Endodermal cell (in vitro differentiated cells): ENCODE data around the gene PLD5. TPM values are rescaled to one million over a fixed set of nuclear protein-coding genes. Genes with fewer than 3 reads are reported as not detected.

ENCODE experiments used
- DNase-seq: peaks from one replicate; pipeline ENCODE4 v3.0.0-alpha.2; 2017
- H3K27ac ChIP-seq: 2 replicates; pipeline ENCODE4 v1.5.1; 2013; ENCODE audit warnings: mild to moderate bottlenecking, low read depth, low read length, moderate library complexity
- H3K27me3 ChIP-seq: 2 replicates; pipeline ENCODE4 v1.6.1; 2013; ENCODE audit warnings: mild to moderate bottlenecking, low read length, moderate library complexity; ENCODE audit not compliant: insufficient read depth, control insufficient read depth, poor library complexity, severe bottlenecking
- H3K36me3 ChIP-seq: 2 replicates; pipeline ENCODE4 v1.7.0; 2013; ENCODE audit warnings: mild to moderate bottlenecking, low read length, moderate library complexity; ENCODE audit not compliant: control insufficient read depth, insufficient read depth
- H3K4me1 ChIP-seq: one replicate; pipeline ENCODE4 v1.7.0; 2013; ENCODE audit warnings: low read length; ENCODE audit not compliant: control insufficient read depth, insufficient read depth
- H3K4me3 ChIP-seq: 2 replicates; pipeline ENCODE4 v1.5.1; 2013; ENCODE audit warnings: mild to moderate bottlenecking, low read length, moderate library complexity
- H3K9ac ChIP-seq: 2 replicates; pipeline ENCODE4 v1.6.1; 2013; ENCODE audit warnings: mild to moderate bottlenecking, low read length, moderate library complexity; ENCODE audit not compliant: poor library complexity, severe bottlenecking; ENCODE audit errors: extremely low read depth
- H3K9me3 ChIP-seq: 2 replicates; pipeline ENCODE4 v1.6.1; 2013; ENCODE audit warnings: mild to moderate bottlenecking, low read length, moderate library complexity; ENCODE audit not compliant: control insufficient read depth
- H3K27ac Mint-ChIP-seq: 2 replicates; pipeline ENCODE4 v1.8.0; 2020; ENCODE audit warnings: mixed read lengths
- H3K27me3 Mint-ChIP-seq: 2 replicates; pipeline ENCODE4 v1.8.0; 2021; ENCODE audit warnings: mild to moderate bottlenecking, mixed read lengths; ENCODE audit not compliant: insufficient read depth
- H3K36me3 Mint-ChIP-seq: 2 replicates; pipeline ENCODE4 v1.8.0; 2020; ENCODE audit warnings: low read depth, mixed read lengths
- H3K4me1 Mint-ChIP-seq: 2 replicates; pipeline ENCODE4 v1.8.0; 2020; ENCODE audit warnings: mixed read lengths
- H3K4me3 Mint-ChIP-seq: 2 replicates; pipeline ENCODE4 v1.8.0; 2020; ENCODE audit warnings: mild to moderate bottlenecking, moderate library complexity, mixed read lengths
- H3K9me3 Mint-ChIP-seq: 2 replicates; pipeline ENCODE4 v1.8.0; 2020; ENCODE audit warnings: mild to moderate bottlenecking, mixed read lengths
- WGBS, 2 experiments: methylation state at CpG; one replicate each; pipeline versions ENCODE4 v1.1.5 to v1.1.7; 2013; ENCODE audit warnings: missing lambda C conversion rate in 2 of 2, mixed read lengths in 1 of 2; ENCODE audit not compliant: insufficient coverage in 1 of 2, insufficient read length in 1 of 2; 5-methylcytosine and 5-hydroxymethylcytosine counted together
- total RNA-seq, 2 donors: library from RNA; stranded (reverse); fragmentation: NEBNext Ultra II Directional in 1 of 2; extraction: Animal tissue kit (Norgen Biotek cat#: 25700) in 1 of 2; gene quantifications; 2 replicates in 1 of 2; 3 replicates in 1 of 2; pipeline ENCODE4 v1.2.1, GENCODE V29; 2021
- TF ChIP-seq, protein P1 (sequence below): fragments of 200-600 bp; sonication (generic); conservative IDR thresholded peaks from 2 replicates; pipeline ENCODE4 v1.5.0; 2021; ENCODE audit warnings: antibody characterized with exemption, mild to moderate bottlenecking

The PLD5 gene
- total RNA-seq, 2 donors from 2014 or later: 0.66 to 2.7 TPM

- Histone ChIP-seq H3K36me3 (no peaks in the 10 kb centered on the region), H3K9ac (no peak overlapping the region), H3K27me3 (peaks cover 40% of the 10 kb centered on the region), H3K27ac (no peak overlapping the region), H3K4me3 (peak overlapping the region; percentile 87), H3K9me3 (no peaks in the 10 kb centered on the region), H3K4me1 (peaks cover 5% of the 10 kb centered on the region)
- 76 to 77% methylated on average over 6 of the region's 6 CpGs for WGBS, 2 experiments
- Mint-ChIP-seq H3K9me3 (no peaks in the 10 kb centered on the region), H3K27ac (no peak overlapping the region), H3K4me3 (peak overlapping the region; percentile 69), H3K27me3 (peaks cover 70% of the 10 kb centered on the region), H3K36me3 (no peaks in the 10 kb centered on the region), H3K4me1 (peaks cover 19% of the 10 kb centered on the region)
- TF ChIP-seq, protein P1, sequence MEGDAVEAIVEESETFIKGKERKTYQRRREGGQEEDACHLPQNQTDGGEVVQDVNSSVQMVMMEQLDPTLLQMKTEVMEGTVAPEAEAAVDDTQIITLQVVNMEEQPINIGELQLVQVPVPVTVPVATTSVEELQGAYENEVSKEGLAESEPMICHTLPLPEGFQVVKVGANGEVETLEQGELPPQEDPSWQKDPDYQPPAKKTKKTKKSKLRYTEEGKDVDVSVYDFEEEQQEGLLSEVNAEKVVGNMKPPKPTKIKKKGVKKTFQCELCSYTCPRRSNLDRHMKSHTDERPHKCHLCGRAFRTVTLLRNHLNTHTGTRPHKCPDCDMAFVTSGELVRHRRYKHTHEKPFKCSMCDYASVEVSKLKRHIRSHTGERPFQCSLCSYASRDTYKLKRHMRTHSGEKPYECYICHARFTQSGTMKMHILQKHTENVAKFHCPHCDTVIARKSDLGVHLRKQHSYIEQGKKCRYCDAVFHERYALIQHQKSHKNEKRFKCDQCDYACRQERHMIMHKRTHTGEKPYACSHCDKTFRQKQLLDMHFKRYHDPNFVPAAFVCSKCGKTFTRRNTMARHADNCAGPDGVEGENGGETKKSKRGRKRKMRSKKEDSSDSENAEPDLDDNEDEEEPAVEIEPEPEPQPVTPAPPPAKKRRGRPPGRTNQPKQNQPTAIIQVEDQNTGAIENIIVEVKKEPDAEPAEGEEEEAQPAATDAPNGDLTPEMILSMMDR: no peak
- no peak for DNase-seq
Observed at GRCh38 chr1:242522304-242522945, 2.1 kb downstream of the PLD5 start.

- TF ChIP-seq, protein P1: no peak
Observed at GRCh38 chr1:242515555-242515954, 8.9 kb downstream of the PLD5 start.

DNA sequence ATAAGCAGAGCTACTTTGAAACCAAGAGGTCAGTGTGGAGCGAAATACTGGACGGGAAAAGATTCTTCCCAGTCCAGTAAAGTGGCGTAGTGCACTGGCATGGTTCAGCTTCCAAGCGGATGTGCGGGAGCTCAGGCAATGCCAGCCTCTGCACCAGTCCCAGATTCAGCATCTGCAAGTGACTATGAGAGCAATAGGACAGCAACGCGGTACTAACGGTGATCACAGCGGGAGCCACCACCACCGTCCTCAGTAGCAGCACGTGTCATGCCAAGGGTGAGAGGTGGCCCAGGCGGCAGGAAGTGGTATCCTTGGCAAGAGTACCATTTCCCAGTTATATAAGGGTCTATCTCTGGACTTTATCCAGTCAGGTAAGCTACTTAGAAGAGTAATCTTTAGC lies 17.8 kb downstream of the PLD5 start:
- Histone ChIP-seq H3K36me3 (no peaks in the 10 kb centered on the region), H3K9me3 (no peaks in the 10 kb centered on the region), H3K9ac (no peak overlapping the region), H3K27ac (no peak overlapping the region), H3K4me1 (no peaks in the 10 kb centered on the region), H3K4me3 (no peak overlapping the region), H3K27me3 (no peaks in the 10 kb centered on the region)
- TF ChIP-seq, protein P1: no peak
- Mint-ChIP-seq H3K9me3 (no peaks in the 10 kb centered on the region), H3K4me3 (no peak overlapping the region), H3K27ac (no peak overlapping the region), H3K27me3 (no peaks in the 10 kb centered on the region), H3K4me1 (no peaks in the 10 kb centered on the region), H3K36me3 (no peaks in the 10 kb centered on the region)
- no peak for DNase-seq
- 91 to 92% methylated on average over 12 of the region's 12 CpGs for WGBS, 2 experiments

More at GRCh38 chr1:242515555-242515954, 8.9 kb downstream of the PLD5 start:
- H3K9me3 ChIP-seq: peaks cover 5% of the 10 kb centered on the region
- WGBS, 2 experiments: 88% methylated on average over 1 of the region's 2 CpGs; no CpG with 5 or more reads in 1 of the 2 experiments
- no peaks in the 10 kb centered on the region for H3K27me3 ChIP-seq
- Mint-ChIP-seq H3K9me3 (peaks cover 5% of the 10 kb centered on the region), H3K36me3 (no peaks in the 10 kb centered on the region), H3K27me3 (peaks cover 11% of the 10 kb centered on the region), H3K27ac (no peak overlapping the region), H3K4me1 (peaks cover 11% of the 10 kb centered on the region), H3K4me3 (no peak overlapping the region)
- H3K9ac ChIP-seq: no peak overlapping the region
- H3K27ac ChIP-seq: no peak overlapping the region
- no peak for DNase-seq
- H3K4me3 ChIP-seq: no peak overlapping the region
- no peaks in the 10 kb centered on the region for H3K4me1 ChIP-seq
- H3K36me3 ChIP-seq: no peaks in the 10 kb centered on the region
